Measurements from ENCODE around the gene MPZL1.

Gene MPZL1

GRCh38 chr1:167695756-167696561 is 25.8 kb upstream of the MPZL1 start:
- DNase-seq = no peak

GRCh38 chr1:167697667-167698141 is 24.1 kb upstream of the MPZL1 start:
- DNase-seq = peak; percentile 58

GRCh38 chr1:167698313-167698712 is 23.5 kb upstream of the MPZL1 start:
- no peak for DNase-seq

GRCh38 chr1:167701510-167701909 is 20.3 kb upstream of the MPZL1 start:
- no peak for DNase-seq

DNA sequence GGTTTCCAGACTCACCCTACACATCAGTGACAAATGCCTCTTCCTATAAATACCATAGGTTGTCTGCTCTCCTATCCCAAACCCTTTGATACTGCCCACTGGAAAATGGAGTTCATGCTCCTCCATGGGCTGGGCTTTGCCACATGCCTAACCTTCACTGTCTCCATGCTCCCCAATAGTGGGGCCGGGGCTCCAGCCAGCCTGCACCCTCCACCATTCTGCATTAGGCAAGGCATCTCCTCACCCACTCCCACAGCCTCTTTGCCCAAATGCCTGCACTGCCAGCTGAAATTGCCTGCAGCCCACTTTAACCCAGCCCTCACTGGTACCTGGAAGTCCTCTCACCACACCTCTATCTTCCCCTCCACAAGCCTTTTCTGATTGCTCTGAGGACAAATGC is 18.2 kb upstream of the MPZL1 start:
- DNase-seq = no peak

GRCh38 chr1:167704715-167705114 is 17.1 kb upstream of the MPZL1 start:
- no peak for DNase-seq

DNA sequence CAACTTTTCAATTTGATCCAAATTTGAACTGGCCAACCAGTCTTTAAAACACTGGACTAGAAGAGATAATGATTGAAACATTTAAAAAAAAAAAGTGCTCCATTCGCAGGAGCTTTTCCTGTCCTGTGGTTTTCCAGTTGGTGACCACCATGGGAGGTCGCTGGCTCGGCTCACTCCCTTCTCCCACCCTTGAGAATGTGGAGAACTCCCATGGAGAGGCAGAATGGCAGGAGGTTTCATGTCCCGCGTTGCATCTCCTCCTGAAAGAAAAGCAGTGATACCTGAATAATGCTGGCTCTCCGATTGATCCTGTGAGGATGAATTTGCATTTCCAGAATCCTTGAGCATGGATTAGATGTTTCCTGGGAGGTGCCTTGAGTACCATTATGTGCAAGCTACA is 16.5 kb upstream of the MPZL1 start:
- DNase-seq = no peak

DNA sequence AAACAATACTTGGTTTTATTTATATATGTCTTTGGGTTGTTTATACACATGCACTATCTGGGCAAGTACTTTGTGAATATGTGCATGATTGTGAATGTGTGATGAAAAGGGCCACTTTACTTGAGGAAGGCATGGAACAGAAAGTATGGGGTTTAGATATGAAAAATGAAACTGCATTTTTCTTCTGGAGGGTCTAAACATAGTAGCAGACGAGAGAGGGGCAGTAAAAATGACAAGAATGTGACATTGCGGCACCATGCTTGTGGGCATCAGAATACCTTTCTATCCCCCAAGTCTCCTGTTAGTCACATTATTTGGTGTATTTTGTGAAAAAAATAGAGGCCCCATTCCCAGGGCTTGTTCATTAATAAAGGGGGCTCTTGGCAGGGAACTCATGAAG is 15.4 kb upstream of the MPZL1 start:
- DNase-seq = no peak

- no peak for DNase-seq
Observed at GRCh38 chr1:167706931-167707877, 14.6 kb upstream of the MPZL1 start.

DNA sequence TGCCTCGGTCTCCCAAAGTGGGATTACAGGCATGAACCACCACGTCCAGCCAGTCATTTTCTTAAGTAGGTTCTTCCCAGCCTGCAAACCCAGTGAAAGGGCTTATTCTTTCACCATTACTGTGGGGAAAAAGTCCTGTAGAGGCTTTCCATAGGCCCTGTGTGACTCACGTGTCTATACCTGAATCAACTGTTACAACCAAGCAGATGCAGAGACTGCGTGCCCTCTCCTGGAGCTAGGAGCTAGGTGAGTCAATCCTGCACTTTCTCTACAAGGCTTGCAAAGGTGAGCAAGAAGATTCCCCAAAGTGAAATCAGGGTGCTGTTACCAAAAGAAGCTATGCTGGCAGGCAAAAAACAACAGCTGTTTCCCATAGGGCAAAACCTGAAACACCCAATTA is 13.8 kb upstream of the MPZL1 start:
- DNase-seq = no peak

GRCh38 chr1:167708940-167709389 is 12.8 kb upstream of the MPZL1 start:
- peak; percentile 51 for DNase-seq

GRCh38 chr1:167710836-167711235 is 10.9 kb upstream of the MPZL1 start:
- DNase-seq = no peak

DNA sequence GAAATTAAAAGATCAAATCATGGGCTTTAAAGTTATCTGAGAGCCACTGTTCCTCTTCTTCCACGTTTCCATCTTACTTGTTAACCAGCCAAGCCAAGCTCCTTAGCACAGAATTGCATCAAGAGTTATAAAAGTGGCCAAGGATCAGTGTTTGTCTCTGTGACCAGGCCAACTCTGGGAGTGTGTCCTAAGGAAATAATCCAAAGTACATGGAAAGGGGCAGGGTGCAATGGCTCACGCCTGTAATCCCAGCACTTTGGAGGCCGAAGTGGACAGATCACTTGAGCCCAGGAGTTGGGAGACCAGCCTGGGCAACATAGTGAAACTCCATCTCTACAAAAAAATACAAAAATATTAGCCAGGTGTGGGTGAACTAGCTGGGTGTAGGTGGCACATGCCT is 10.0 kb upstream of the MPZL1 start:
- no peak for DNase-seq

DNA sequence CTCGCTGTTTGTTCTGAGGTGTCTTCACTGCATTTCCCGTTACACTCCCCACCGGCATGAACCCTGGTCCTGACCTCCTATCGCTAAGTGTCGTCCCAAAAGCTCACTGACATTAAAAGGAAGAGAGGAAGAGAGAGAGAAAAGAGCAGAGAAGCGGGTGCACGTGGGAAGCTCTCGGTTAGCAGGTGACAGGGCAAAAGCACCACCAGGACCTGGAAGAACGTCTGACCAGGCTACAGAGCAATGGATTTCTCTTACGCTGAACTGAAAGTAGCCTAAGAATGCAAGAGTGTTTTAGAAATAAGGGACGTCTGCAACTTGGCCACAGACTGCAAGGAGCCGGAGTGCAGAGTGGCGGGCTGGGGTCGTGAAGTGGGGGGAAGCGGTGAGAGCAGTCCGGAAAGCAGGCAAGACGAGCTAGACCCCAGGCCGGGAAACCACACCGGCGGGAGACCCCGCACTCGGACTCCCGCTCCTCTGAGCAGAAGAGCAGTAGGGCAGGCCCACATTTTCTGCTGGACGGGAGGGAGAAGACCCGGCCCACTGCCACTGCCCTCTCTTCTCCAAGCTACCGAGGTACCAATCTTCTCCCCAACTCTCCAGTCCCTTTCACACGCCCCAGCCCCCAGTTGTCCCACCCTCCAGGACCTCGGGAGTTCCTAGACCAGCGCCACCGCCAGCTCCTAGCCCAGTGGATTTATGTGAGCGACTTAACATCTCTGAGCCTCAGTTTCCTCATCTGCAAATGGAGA is 8.3 kb upstream of the MPZL1 start:
- DNase-seq = peak; percentile 34

- DNase-seq = no peak
Observed at GRCh38 chr1:167714098-167714438, 7.7 kb upstream of the MPZL1 start.

- peak; percentile 89 for DNase-seq
Observed at GRCh38 chr1:167714439-167715156, 7.2 kb upstream of the MPZL1 start.

DNA sequence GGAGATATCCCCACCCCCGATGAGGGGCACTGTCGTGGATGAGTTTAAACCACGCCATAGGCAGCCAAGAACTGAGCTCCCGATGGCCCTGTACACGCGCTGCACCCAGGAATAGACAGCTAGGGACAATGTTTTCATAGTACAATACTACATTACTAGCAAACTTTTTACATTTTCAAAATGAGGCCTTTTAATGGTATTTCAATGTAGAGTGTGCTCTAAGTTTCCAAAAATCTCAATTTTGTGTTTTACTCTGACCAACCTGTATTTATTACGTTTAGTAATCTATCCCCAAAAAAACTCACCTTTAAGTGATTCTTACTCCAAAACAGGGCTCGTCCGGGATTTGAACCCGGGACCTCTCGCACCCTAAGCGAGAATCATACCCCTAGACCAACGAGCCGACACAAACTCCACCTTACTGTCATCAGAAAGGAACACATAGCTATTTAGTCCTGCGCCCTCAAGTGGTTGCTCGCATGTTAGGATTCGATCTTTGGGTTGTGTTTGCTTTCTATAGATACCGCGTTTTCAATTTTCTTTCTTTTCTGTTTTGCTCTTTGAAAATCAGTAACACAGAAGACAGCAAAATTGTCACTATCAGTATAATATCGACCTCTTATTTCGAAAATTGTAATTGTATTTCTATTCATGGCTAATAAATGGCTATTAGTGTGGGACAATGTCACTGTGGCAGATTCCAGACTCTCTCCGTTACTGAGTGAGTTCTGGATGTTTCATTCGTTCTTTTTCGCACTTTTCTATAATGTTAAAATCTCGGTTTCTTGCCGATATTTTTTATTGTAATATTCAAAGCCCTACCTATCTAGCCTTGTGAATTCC is 6.4 kb upstream of the MPZL1 start:
- DNase-seq = peak; percentile 89

DNA sequence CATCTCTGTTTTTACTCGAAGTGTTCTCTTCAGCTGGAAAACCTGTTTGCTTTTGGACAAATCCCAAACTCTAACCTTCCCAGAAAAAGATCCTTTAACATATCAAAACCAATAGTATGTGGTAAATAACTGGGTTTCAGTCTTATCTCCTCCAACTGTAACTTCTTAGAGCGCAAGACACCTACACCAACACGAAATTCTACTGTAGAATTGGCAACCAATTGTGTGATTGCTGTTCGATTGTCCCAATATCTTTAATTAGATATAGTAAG is 5.8 kb upstream of the MPZL1 start:
- DNase-seq = no peak

DNA sequence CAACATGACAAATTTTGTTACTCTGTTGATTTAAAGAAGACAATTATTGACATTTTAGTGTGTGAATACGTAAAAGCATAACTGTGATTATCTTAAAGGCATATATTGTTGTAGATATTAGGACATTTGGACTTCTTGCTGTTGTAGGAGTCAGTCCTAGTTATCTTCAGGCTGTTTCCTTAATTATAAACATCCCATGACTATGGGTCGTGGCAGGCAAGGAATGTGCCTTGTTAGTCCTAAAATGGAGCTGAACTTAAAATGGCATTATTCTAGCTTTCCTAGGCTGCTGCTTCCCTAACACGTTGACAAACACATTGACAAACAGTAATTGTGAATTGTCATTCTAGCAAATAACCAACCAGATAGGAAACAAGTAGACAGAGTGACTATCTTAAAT is 4.4 kb upstream of the MPZL1 start:
- DNase-seq = no peak

GRCh38 chr1:167718914-167719691 is 2.7 kb upstream of the MPZL1 start:
- no peak for DNase-seq
